Stomach (tissue), 9 donors: ENCODE data around the gene CLIP2. TPM values are rescaled to one million over a fixed set of nuclear protein-coding genes. Genes with fewer than 3 reads are reported as not detected.
"Not testable (repeated sequence)": the region's sequence is repeated elsewhere in the genome, so short reads cannot be mapped to it uniquely, and the experiment has no call there.

ENCODE experiments used
- DNase-seq, 2 donors: peaks; one replicate each; pipeline versions ENCODE4 v3.0.0 to v3.0.0-alpha.2; 2013 to 2019
- H3K27ac ChIP-seq, 5 donors: fragments of 200-600 bp in 4 of 5; sonication (generic) in 4 of 5; one replicate each; pipeline ENCODE4 v1.5.1; 2013 to 2019; ENCODE audit warnings: mild to moderate bottlenecking in 1 of 5, moderate library complexity in 1 of 5
- H3K27me3 ChIP-seq, 3 donors: fragments of 200-600 bp; sonication (generic); one replicate each; pipeline ENCODE4 v1.5.1; 2017 to 2019; ENCODE audit warnings: mixed run types in 1 of 3
- H3K36me3 ChIP-seq, 4 donors: fragments of 200-600 bp; sonication (generic); 1 replicate in 3 of 4; 2 replicates in 1 of 4; pipeline ENCODE4 v1.5.1; 2016 to 2019
- H3K4me1 ChIP-seq, 4 donors: fragments of 200-600 bp; sonication (generic); one replicate each; pipeline ENCODE4 v1.5.1; 2016 to 2019
- H3K4me3 ChIP-seq, 4 donors: fragments of 200-600 bp; sonication (generic) in 3 of 4; one replicate each; pipeline ENCODE4 v1.5.1; 2016 to 2019; ENCODE audit warnings: mild to moderate bottlenecking in 1 of 4
- H3K9me3 ChIP-seq, 4 donors: fragments of 200-600 bp; sonication (generic); one replicate each; pipeline ENCODE4 v1.5.1; 2016 to 2019
- CTCF ChIP-seq, 7 experiments: fragments of 450-650 bp in 4 of 7; fragments of 200-600 bp in 3 of 7; sonication (generic) in 3 of 7; IDR thresholded peaks; one replicate each; pipeline ENCODE4 v1.5.1; 2016 to 2019; ENCODE audit warnings: antibody characterized with exemption in 7 of 7, control low read depth in 2 of 7, mild to moderate bottlenecking in 1 of 7
- EP300 ChIP-seq: sonication (generic); formaldehyde crosslinking; IDR thresholded peaks from one replicate; pipeline ENCODE4 v1.6.1; 2017; ENCODE audit warnings: antibody characterized with exemption
- POLR2A ChIP-seq, 4 donors: fragments of 450-650 bp; IDR thresholded peaks; one replicate each; pipeline ENCODE4 v1.6.1; 2016; ENCODE audit warnings: antibody characterized with exemption in 4 of 4, control low read depth in 2 of 4, mild to moderate bottlenecking in 1 of 4, moderate library complexity in 1 of 4
- POLR2AphosphoS5 ChIP-seq, 3 donors: sonication (generic); formaldehyde crosslinking; IDR thresholded peaks; one replicate each; pipeline ENCODE4 v1.6.1; 2016; ENCODE audit warnings: antibody characterized with exemption in 3 of 3
- WGBS, 5 donors: extraction: QIAGEN DNeasy Blood & Tissue Kit in 3 of 5; methylation state at CpG; one replicate each; pipeline versions ENCODE4 v1.1.5 to v1.1.7; 2013 to 2018; 5-methylcytosine and 5-hydroxymethylcytosine counted together
- intact Hi-C: fragments of 100-400 bp; cut with DNase I; formaldehyde crosslinking; loops from one replicate; pipeline ENCODE4 v1.15.1; 2023; ENCODE audit warnings: low total_unique reads
- polyA plus RNA-seq, 3 donors: library from polyadenylated mRNA; stranded (reverse); fragments of 200-250 nt; gene quantifications; one replicate each; pipeline ENCODE4 v1.2.3, GENCODE V29; 2013
- total RNA-seq, 5 donors: library from RNA; depleted of rRNA; stranded (reverse); fragments of >200 nt; gene quantifications; one replicate each; pipeline versions ENCODE4 v1.1.0 to v1.2.3, GENCODE V29; 2014 to 2016
- donor health status: healthy with polysubstance abuse.
- donor health status: Bipolar disorder and iron deficiency.
- donor health status: healthy.

Gene CLIP2
- total and polyA plus RNA-seq, 8 donors: 4.5 to 485 (median 23.9) TPM

- peaks cover 14 to 46% (median 32%) of the 10 kb centered on the region in 4 donors for H3K4me1 ChIP-seq
- DNase-seq: no peak
- no peak for TF ChIP-seq EP300
- H3K4me3 ChIP-seq: peak overlapping the region; percentile 70 to 87 (median 76)
- intact Hi-C loops: no loop called here
- WGBS, 5 donors: 1 to 2% (median 1%) methylated on average over 10 of the region's 10 CpGs
- peaks cover 14 to 28% (median 28%) of the 10 kb centered on the region in 4 donors for H3K36me3 ChIP-seq
- peak overlapping the region; percentile 93 to 97 (median 95) for H3K27ac ChIP-seq
- no peaks in the 10 kb centered on the region for H3K27me3 ChIP-seq
- no peaks in the 10 kb centered on the region for H3K9me3 ChIP-seq
Observed at GRCh38 chr7:74253835-74254128, 35.4 kb upstream of the CLIP2 start.

- Histone ChIP-seq H3K4me3 (peak within 1 kb of the TSS; percentile 70 to 87 (median 76)), H3K4me1 (peaks cover 14 to 49% (median 32%) of the 10 kb centered on the region in 4 donors), H3K9me3 (no peaks in the 10 kb centered on the region), H3K27ac (peak within 1 kb of the TSS; percentile 93 to 97 (median 95)), H3K36me3 (peaks cover 9 to 23% (median 22%) of the 10 kb centered on the region in 4 donors), H3K27me3 (no peaks in the 10 kb centered on the region)
- 0% methylated on average over 45 to 75 of the region's 75 CpGs for WGBS, 5 donors
- DNase-seq: peak; percentile 98 to 99
- intact Hi-C loops: no loop called here
- peak in 4 of 7 experiments; percentile 21 to 69 (median 46) for TF ChIP-seq CTCF (IDR thresholded peaks at IDR 0.05)
- TF ChIP-seq POLR2AphosphoS5 (IDR thresholded peaks at IDR 0.05): peak; percentile 92 to 98 (median 94)
- peak; percentile 61 for TF ChIP-seq EP300
- TF ChIP-seq POLR2A (IDR thresholded peaks at IDR 0.05): no peak
Observed at GRCh38 chr7:74254129-74254857, 34.9 kb upstream of the CLIP2 start, which contains the start of gene RFC2. TSS of gene RFC2 (minus strand) at chr7:74254399. CDS start at chr7:74254383, 16 bp downstream.

GRCh38 chr7:74254858-74255379 is 34.3 kb upstream of the CLIP2 start:
- intact Hi-C loops: no loop called here
- DNase-seq: no peak

DNA sequence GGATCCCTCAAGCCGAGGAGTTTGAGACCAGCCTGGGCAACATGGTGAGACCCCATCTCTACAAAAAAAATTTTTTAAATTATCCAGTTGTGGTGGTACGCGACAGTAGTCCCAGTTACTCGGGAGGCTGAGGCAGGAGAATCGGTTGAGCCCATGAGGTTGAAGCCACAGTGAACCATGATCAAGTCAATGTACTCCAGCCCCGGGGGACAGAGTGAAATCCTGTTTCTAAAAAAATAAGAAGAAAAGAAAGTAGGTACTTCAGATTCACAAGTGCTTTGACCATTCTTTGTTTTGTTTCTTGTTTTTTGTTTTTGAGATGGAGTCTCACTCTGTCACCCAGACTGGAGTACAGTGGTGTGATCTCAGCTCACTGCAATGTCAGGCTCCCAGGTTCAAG is 33.7 kb upstream of the CLIP2 start:
- Histone ChIP-seq H3K27ac (peak overlapping the region in 4 of 5 donors; percentile 93 to 97 (median 96)), H3K4me3 (peak overlapping the region in 3 of 4 donors; percentile 70 to 78 (median 74)), H3K36me3 (peaks cover 8 to 11% (median 11%) of the 10 kb centered on the region in 4 donors), H3K4me1 (peaks cover 14 to 49% (median 32%) of the 10 kb centered on the region in 4 donors)
- intact Hi-C loops, DNase-seq, H3K9me3 ChIP-seq, H3K27me3 ChIP-seq: not testable (repeated sequence)
- 83 to 95% (median 90%) methylated on average over 6 of the region's 6 CpGs for WGBS, 5 donors

More at GRCh38 chr7:74254858-74255379, 34.3 kb upstream of the CLIP2 start:
- Histone ChIP-seq H3K27me3 (no peaks in the 10 kb centered on the region), H3K36me3 (peaks cover 8 to 17% (median 16%) of the 10 kb centered on the region in 4 donors), H3K27ac (peak overlapping the region; percentile 93 to 97 (median 95)), H3K9me3 (no peaks in the 10 kb centered on the region), H3K4me3 (peak overlapping the region; percentile 70 to 87 (median 76)), H3K4me1 (peaks cover 14 to 49% (median 32%) of the 10 kb centered on the region in 4 donors)
- WGBS, 5 donors: 9 to 20% (median 15%) methylated on average over 20 of the region's 20 CpGs
- TF ChIP-seq EP300: no peak
- TF ChIP-seq POLR2A (IDR thresholded peaks at IDR 0.05): no peak
- no peak for TF ChIP-seq POLR2AphosphoS5 (IDR thresholded peaks at IDR 0.05)
- TF ChIP-seq CTCF (IDR thresholded peaks at IDR 0.05): no peak

DNA sequence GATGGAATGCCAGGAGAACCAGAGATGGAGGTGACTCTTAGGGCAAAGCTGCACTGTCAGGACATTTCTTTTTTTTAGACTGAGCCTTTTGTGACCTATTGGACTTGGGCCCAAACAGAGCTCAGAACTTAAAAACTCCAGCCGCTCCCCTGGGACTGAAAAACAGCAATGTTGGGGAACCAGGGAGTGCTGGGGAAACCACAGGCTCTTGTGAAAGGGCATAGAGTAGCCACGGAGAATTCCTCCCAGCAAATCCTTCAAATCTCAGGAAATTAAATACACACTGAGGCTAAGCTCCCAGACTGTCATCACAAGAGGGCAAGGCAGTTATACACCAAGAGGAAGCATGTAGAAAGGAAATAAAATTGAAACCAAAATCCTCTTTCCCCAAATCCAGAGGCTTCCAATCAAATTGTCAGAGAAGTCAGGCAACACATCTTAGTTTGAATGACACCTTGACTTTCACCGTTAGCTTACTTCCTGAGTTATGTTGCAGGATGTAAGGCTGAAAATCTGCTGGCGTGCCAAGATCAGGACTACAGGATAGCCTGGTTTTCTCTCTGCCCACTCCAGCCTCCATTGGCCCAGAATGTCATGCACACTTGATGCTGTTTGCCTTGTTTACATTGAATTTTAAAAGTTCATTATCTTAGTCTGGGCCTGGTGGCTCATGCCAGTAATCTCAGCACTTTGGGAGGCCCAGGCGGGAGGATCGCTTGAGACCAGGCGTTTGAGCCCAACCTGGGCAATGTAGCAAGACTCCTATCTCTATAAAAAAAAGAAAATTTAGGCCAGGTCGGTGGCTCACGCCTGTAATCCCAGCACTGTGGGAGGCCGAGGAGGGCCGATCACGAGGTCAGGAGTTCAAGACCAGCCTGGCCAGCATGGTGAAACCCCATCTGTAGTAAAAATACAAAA is 32.5 kb upstream of the CLIP2 start:
- intact Hi-C loops: no loop called here
- Histone ChIP-seq H3K9me3 (no peaks in the 10 kb centered on the region), H3K4me1 (peaks cover 14 to 49% (median 32%) of the 10 kb centered on the region in 4 donors), H3K36me3 (no peaks in the 10 kb centered on the region), H3K4me3 (no peak overlapping the region), H3K27me3 (no peaks in the 10 kb centered on the region), H3K27ac (peak overlapping the region in 3 of 5 donors; percentile 51 to 96 (median 95))
- TF ChIP-seq POLR2AphosphoS5 (IDR thresholded peaks at IDR 0.05) (no peak), CTCF (IDR thresholded peaks at IDR 0.05) (no peak), POLR2A (IDR thresholded peaks at IDR 0.05) (no peak), EP300 (no peak)
- WGBS, 5 donors: 74 to 80% (median 75%) methylated on average over 12 of the region's 12 CpGs
- no peak for DNase-seq
